Astrocyte (in vitro differentiated cells and primary cell): ENCODE data around the gene FHL1.

Experiments used
- CTCF ChIP-seq: IDR thresholded peaks from 2 replicates; pipeline ENCODE4 v1.5.1; 2011; ENCODE audit warnings: low read depth, mild to moderate bottlenecking, inconsistent platforms, low read length, moderate library complexity; ENCODE audit not compliant: insufficient read depth
- EZH2 ChIP-seq: IDR thresholded peaks from 2 replicates; pipeline ENCODE4 v1.6.1; 2012; ENCODE audit warnings: mild to moderate bottlenecking, low read length, inconsistent platforms; ENCODE audit not compliant: insufficient read depth

DNA sequence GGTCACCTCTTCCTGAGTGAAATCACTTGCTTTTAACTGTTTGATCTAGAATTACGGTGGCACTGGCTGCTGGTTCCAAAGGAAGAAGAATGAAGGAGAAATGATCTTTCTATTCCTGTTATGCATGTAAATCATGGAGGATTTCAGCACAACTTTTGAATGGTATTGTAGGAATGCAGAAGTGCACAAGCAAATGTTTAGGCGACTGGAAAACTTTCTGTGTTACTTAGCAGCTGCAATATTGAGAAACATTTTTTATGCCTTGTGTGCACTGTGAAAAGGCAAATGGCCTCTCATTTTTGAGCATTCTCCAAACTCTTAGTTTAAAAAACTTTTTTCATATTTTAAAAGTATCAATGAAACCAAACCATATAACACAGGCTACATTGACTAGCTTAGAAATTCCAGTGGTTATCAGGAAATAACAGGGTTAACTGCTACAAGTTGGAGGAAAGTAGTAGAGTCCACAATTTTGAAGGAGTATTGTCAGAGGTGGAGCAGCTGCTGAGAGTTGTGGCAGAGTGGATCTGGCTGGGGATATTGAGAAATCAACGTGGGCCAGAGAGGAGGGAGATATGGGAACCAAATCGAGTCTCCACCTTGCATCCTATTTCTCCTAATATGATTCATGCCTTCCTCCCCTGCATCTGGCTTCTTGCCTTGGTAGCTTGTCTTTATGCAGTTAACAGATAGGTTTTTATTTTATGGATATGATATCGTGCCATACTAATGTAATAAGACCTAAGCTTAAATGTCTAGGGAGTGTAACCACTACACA, 32.0 kb upstream of the FHL1 start:
- TF ChIP-seq CTCF (no peak), EZH2 (no peak)
